ENCODE measurements around the gene FAT2. TPM values are rescaled to one million over a fixed set of nuclear protein-coding genes. Genes with fewer than 3 reads are reported as not detected.

FAT2 gene, protein sequence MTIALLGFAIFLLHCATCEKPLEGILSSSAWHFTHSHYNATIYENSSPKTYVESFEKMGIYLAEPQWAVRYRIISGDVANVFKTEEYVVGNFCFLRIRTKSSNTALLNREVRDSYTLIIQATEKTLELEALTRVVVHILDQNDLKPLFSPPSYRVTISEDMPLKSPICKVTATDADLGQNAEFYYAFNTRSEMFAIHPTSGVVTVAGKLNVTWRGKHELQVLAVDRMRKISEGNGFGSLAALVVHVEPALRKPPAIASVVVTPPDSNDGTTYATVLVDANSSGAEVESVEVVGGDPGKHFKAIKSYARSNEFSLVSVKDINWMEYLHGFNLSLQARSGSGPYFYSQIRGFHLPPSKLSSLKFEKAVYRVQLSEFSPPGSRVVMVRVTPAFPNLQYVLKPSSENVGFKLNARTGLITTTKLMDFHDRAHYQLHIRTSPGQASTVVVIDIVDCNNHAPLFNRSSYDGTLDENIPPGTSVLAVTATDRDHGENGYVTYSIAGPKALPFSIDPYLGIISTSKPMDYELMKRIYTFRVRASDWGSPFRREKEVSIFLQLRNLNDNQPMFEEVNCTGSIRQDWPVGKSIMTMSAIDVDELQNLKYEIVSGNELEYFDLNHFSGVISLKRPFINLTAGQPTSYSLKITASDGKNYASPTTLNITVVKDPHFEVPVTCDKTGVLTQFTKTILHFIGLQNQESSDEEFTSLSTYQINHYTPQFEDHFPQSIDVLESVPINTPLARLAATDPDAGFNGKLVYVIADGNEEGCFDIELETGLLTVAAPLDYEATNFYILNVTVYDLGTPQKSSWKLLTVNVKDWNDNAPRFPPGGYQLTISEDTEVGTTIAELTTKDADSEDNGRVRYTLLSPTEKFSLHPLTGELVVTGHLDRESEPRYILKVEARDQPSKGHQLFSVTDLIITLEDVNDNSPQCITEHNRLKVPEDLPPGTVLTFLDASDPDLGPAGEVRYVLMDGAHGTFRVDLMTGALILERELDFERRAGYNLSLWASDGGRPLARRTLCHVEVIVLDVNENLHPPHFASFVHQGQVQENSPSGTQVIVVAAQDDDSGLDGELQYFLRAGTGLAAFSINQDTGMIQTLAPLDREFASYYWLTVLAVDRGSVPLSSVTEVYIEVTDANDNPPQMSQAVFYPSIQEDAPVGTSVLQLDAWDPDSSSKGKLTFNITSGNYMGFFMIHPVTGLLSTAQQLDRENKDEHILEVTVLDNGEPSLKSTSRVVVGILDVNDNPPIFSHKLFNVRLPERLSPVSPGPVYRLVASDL (N-terminal part only)
- total RNA-seq (2022; extraction: Qiagen RNA extraction; ENCODE audit: low read depth) = under 0.01 to 0.02 TPM in 2 of 5 replicates, not detected in the others

GRCh38 chr5:151591144-151591819 is at the start of gene FAT2:
Gene FAT2 (minus strand): TSS chr5:151591331. CDS start chr5:151568931, 22,400 bp downstream.

Other genes with a start within 250 kb of the FAT2 start
- gene SLC36A2, start 243.8 kb downstream of the FAT2 start, total RNA-seq (2022; extraction: Qiagen RNA extraction; ENCODE audit: low read depth) = not detected in 5 replicates
- 9.4 to 12.2 TPM (median 11.7 TPM) in 5 replicates for gene SLC36A1, start 143.7 kb downstream of the FAT2 start, total RNA-seq (2022; extraction: Qiagen RNA extraction; ENCODE audit: low read depth)
- gene SPARC, start 95.6 kb upstream of the FAT2 start, total RNA-seq (2022; extraction: Qiagen RNA extraction; ENCODE audit: low read depth) = 17.7 to 32.0 TPM (median 24.6 TPM) in 5 replicates
- gene ATOX1, start 167.3 kb upstream of the FAT2 start, total RNA-seq (2022; extraction: Qiagen RNA extraction; ENCODE audit: low read depth) = 188 to 229 TPM (median 196 TPM) in 5 replicates
- 149 to 184 TPM (median 166 TPM) in 5 replicates for gene G3BP1, start 180.6 kb upstream of the FAT2 start, total RNA-seq (2022; extraction: Qiagen RNA extraction; ENCODE audit: low read depth)